GM19043 (cell line): ENCODE results near the gene RHBDL2.
"Not testable (repeated sequence)": the region's sequence is repeated elsewhere in the genome, so short reads cannot be mapped to it uniquely, and the experiment has no call there.

ENCODE experiments used
- ATAC-seq: cut with Tn5 transposase; IDR thresholded peaks from one replicate; pipeline ENCODE4 v1.9.1; 2021; ENCODE audit warnings: low read depth; ENCODE audit not compliant: unreplicated experiment

RHBDL2 gene

DNA sequence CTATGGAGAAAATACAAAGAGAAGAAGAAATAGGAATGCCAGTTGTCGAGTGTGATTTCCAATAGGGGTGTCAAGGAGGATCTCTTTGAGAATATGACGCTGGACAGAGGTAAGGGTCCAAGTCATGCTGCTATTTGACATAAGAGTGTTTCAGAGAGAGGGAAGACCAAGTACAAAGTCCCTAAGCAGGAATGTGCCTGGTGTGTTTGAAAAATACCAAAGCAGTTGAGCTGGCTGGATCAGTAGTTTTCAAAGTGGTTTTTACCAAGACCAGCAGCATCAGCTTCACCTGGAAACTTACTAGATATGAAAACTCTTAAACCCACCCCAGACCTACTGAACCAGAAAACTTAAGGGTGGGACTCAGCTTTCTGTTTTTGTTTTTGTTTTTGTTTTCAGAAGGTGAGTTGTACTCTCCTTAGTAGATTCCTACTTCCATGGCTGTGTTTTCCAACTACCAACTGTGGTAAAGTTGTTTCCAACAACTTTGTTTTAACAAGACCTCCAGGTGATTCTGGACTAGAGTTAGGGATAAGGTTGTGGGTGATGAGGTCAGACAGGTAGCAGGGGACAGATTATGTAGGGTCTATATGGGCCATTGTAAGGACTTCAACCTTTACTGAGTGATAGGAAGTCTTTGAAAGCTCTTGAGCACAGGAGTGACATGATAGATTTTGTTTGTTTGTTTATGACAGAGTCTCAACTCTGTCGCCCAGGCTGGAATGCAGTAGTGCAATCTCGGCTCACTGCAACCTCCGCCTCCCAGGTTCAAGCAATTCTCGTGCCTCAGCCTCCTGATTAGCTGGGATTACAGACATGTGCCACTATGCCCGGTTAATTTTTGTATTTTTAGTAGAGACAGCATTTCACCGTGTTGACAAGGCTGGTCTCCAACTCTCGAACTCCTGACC, 53.0 kb downstream of the RHBDL2 start:
- no peak for ATAC-seq

- ATAC-seq: no peak
Observed at GRCh38 chr1:38885092-38885491, 56.5 kb downstream of the RHBDL2 start.

GRCh38 chr1:38881487-38881886, 60.1 kb downstream of the RHBDL2 start, which contains the start of gene GJA9:
TSS of gene GJA9 (minus strand) at chr1:38881587. CDS start at chr1:38876098, 5,489 bp downstream.
- no peak for ATAC-seq

DNA sequence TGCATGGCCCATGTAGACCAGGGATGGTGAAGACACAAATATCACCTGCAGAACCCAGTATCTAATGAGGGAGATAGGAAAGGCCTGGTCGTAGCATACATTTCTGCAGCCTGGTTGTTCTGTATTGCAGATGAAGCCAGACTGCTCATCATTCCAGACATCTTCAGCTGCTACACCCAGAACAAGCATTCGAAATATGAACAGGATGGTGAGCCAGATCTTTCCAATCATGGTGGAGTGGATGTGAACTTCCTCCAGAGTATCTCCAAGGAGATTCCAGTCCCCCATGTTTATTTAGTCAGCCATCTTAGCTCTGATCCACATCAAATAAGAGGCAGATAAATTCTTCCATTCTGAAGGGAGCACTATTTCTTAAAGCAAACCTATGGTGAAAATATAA, 65.8 kb downstream of the RHBDL2 start:
- no peak for ATAC-seq

DNA sequence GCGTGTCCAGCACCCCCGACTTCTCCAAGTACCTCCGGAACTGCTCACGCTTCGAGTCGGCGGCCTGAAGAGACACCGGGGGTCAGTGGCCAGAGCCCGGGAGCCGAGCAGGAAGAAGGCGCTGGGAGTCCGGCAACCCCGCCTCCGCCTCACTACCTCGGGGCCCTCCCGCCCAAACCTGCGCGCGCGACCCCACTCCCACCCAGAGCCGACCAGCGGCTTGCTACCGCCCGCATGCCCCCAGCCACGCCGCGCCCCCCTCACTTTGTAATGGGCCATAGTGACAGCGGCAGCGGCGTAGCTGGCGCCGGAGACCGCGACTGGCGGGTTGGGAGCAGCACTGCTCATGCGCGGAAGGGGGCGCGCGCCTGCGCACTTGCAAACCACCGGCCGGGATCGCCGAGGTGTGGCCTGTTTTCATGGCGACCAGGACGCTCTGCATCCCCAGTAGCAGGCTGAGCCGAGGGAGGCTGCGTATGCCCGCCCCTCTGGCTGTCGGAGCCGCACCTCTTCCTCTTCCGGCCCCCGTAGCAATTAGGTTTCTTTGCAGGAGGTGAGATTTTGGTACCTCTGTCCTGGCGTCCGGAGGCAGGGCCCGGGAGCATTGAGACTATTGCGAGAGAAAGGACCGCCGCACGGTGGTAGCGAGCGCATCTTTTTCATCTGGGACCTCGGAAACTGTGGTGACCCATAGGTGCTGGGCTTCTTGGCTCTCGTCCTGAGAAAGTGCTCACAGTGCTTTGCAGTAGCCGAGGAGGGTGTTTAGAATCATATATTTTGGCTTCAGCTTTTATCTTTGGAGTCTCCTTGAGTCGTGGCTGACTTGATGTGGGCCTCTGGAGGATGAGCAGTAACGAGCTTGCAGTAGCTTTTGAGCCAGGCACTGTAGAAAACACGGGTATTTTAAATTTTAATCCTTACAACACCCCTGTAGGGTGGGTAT, 68.3 kb downstream of the RHBDL2 start, which contains the start of gene MYCBP:
Gene MYCBP (minus strand): TSS at position 322 of the 943 bp plus-strand sequence. CDS start 43 bp downstream, at position 279.
- peak; percentile 98 for ATAC-seq

DNA sequence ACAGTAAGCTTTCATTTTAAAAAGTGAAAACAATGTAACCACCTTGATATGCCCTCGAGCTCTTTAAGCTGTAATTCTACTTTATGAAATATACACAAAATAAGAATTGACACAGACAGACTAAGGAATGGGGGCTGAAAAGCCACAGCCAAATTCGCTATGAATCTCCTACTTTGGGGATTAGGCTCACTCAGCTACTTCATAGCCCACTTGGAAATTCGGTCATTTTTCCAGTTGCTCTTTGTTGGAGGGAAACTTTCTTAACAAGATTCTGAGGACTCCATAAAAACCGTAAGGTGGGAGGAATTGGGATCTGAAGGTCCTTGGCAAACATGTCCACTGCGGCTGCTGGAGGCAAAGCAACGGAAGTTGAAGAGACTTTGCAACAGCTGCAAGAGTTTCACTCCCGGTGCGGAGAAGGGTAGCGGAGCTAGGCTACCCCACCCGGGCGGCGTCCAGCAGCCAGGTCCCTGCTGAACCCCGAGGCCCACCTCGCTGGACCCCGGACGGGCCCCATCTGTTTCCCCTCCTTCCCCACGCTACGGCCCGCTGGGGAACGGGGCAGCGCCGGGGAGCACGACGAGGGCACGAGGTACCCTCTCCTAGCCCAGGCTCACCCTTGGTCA, 69.1 kb downstream of the RHBDL2 start:
- no peak for ATAC-seq

- no peak for ATAC-seq
Observed at GRCh38 chr1:38870996-38871395, 70.6 kb downstream of the RHBDL2 start.

DNA sequence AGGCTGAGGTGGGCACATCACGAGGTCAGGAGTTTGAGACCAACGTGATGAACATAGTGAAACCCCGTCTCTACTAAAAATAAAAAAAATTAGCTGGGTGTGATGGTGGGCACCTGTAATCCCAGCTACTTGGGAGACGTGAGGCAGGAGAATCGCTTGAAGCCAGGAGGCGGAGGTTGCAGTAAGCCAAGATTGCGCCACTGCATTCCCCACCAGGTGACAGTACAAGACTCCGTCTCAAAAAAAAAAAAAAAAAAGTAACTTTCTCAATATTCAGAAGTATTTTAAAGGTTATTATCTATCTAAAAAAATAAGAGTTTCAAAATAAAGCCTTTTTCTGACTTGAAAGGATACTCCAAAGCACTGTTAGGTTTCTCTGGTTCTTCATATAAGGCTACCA, 74.4 kb downstream of the RHBDL2 start:
- no peak for ATAC-seq

DNA sequence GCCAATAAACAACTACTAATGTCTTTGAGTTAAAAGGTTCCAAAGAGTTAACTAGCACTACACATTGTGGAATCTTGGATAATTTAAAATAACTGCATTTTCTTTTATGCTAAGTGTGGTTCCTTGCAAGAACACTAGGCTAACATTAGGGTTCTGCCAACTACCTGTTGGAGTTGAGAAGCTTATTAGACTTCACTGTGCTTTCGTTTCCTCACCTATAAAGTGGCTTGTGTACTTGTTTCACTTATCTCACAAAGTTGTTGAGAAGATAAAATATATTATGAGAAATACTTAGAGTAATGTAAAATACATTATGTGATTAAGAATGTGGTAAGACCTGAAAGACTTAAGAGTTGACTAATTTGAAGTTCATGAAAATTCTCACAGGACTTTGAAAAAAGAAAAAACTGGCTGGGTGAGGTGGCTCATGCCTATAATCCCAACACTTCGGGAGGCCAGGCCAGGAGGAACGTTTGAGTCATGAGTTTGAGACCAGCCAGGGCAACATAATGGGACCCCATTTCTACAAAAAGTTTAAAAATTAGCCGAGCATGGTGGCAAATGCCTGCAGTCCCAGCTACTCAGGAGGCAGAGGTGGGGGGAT, 76.4 kb downstream of the RHBDL2 start:
- no peak for ATAC-seq

DNA sequence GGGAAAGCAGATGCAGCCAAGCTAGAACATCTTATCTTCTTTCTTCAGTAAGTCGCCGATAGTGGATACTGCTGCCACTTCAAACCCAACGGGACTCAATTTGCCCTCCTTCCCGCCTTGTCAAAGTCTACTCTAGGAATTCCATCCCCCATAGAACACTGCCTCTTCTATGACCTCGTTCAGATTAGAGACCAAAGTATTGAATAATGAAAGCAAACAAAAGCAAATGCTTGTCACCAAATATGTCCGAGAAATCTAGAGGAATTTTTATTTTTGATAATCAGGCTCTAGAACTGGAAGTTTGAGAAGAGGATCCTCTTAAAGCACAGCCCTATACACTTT, 81.2 kb downstream of the RHBDL2 start:
- no peak for ATAC-seq

DNA sequence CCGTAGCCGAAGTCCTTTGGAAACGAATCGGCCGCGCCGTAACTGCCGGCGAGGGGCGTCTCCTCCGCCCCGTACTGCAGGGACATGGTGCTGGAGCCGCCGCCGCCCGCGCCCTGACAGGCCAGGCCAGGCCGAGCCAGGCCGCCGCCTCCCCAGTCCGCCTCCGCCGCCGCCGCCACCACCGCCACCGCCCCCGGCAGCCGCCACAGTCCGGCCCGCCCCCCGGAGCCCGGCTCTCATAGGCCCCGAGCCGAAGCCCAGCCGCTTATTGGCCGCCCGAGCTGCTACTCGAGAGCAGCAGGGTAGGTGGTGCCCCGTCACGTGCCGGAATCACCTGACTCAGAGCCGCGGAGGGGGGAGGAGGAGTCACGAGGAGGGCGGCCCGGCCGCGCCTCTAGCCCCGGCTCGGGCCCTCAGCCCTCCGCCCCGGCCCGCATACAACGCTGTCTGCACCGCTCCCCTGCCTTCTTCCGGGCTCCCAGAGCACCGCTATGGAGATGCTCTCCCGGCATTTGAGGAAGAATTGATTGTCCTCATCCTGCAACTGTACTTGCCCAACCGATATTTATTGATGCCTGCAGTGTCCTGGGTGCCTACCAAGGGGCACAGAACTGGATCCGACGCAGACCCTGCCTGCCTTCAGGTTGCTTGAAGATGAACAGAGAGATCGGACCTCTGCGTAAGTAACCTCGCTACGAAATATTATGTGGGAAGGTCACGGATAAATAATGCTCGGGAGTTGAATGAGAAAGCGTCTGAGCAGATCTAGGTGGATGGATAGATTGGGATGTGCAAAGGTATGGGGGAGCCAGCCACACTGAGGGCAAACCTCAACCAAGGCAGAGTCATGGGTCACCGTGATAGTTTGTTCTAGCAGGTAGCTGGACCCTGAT, 81.8 kb downstream of the RHBDL2 start, which contains the start of gene RRAGC:
Gene RRAGC (minus strand): TSS at position 212 of the 893 bp plus-strand sequence. CDS start 126 bp downstream, at position 86.
- peak; percentile 92 for ATAC-seq

DNA sequence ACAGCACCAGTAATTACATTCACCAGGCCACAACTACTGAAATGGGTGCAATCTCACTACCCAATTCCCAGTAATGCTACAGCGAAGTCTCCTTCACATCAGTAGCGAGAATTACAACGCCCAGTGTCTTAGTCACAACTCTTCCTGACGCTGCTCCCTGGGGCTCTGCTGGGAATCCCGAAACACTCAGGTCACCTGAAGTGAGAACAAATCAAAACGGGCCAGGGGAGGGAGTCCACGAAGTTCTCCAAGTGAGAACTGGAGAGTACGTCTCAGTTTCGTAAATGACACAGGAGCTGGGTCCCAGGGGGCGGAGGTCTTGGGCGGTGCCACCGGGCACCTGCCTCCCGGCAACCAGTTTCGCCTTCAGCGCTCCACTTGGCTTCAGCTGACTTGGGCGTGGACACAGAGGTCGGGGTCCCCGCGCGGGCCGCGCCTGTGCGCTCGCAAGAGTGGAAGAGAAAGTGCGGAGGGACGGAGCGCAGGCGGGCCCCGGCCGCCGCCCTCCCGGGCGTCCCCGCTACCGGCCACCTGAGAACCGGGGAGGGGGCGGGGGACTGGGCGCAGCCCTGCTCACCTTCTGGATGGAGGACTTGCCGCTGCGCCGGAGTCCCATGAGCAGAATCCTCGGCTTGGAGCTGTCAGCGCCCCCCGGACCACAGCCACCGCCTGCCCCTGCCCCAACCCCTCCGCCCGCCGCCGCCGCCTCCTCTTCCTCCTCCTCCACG, 82.6 kb downstream of the RHBDL2 start:
- ATAC-seq: peak; percentile 34

DNA sequence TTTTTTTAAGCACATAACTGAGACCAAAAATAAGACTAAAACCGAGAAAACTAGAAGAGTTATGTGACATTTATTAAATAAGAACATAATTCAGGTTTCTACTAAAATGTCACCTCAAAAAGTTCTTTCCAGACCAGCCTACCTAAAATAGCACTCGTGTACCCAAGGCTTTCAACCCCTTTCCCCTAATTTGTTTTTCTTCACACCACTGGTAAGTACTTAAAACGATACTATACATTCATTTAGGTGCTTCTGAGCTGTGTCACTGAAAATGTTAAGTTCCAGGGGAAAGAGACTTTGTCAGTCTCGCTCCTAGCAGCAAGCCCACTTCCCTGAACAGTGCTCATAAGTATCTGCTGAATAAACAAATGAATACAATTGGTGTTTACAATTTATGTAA, 88.8 kb downstream of the RHBDL2 start:
- no peak for ATAC-seq

DNA sequence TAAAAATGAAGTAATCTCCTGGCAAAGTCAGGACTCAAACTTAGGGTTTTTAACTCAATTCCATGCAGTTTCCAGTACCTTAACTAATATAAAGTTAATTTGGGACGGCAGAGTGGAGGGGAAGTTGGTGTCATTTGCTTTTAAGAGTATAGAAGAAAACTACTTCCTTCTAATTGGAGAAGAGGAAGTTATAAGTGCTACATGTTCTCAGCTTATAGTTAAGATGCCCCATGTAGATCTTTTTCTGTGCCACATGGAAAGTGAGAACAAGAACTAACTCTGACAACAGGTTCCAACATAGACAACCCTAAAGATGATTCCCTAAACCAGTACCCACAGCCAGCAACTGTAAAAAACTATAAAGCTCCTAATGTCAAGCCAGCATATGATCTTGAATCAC, 93.6 kb downstream of the RHBDL2 start:
- no peak for ATAC-seq

DNA sequence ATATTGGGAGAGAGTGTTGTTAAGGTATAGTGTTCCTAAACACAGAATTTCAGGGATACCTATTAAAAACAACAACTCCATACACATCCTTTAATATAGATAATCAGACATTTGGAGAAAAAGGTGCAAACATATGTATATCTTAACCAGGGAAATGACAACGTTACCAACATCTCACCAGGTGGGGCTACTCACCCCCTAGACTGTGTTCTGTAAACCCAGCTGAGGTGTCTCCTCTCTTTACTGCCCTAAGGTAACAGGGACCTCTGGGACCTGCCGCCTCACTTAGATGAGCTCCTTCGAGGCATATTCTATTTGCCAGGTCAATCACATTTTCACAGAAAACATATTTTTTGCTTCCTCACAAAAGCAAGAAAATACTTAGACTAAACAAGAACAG, 95.4 kb downstream of the RHBDL2 start:
- ATAC-seq: no peak

GRCh38 chr1:38845088-38845487, 96.5 kb downstream of the RHBDL2 start:
- not testable (repeated sequence) for ATAC-seq

DNA sequence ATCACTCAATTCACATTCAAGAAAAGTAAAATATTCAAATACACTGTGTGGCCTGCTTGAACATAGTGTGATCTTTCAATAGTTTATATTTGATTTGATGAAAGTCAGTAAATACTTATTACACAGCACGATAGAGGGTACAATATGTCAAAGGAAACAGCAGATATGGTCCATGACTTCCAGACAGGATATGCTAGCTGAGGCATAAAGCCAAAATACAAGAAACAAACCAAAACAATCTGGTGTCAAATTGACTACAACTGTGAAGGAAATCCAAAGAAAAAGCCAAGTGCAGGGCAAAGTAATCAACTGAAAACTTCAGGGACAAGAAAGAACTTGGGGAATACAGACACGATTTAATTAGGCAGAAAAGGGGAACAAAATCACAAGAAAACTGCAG, 101.3 kb downstream of the RHBDL2 start:
- no peak for ATAC-seq

DNA sequence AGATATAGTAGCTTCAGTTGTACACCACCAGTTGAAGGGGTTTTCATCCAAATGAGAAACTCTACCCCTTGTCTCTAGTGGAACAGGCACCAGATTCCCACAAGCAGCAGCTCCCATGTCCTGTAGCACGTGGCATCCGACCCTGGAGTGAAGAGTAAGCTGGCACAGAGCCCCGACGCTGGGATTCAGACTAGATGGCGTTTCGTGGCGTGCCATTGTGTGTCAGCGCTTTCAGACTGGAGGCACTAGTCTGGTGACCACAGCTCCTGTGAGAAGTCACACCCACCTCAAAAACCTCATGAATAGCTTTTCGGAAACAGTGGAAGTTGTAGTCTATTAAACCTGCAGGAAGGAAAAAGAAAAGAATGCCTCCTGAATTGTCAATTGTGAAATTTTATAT, 102.3 kb downstream of the RHBDL2 start:
- ATAC-seq: no peak

DNA sequence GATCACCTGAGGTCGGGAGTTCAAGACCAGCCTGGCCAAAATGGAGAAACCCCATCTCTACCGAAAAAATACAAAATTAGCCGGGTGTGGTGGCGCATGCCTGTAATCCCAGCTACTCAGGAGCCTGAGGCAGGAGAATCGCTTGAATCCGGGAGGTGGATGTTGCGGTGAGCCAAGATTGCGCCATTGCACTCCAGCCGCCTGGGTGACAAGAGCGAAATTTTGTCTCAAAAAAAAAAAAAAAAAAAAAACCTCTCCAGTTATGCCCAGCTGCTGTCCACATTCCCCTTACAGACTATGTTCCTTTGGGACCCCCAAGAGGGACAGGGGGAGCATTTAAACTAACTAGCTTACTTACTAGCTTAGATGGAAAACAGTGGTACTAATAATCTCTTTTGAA, 105.3 kb downstream of the RHBDL2 start:
- ATAC-seq: not testable (repeated sequence)
